Ascending aorta (tissue), 2 donors: ENCODE data around the gene MMEL1. TPM values are rescaled to one million over a fixed set of nuclear protein-coding genes. Genes with fewer than 3 reads are reported as not detected.

Experiments
- DNase-seq, 2 donors: peaks; one replicate each; pipeline ENCODE4 v3.0.0-alpha.2; 2019; ENCODE audit warnings: low spot score in 2 of 2
- H3K27ac ChIP-seq, 2 donors: fragments of 200-600 bp; sonication (generic); one replicate each; pipeline ENCODE4 v1.5.1; 2016 to 2017; ENCODE audit warnings: mild to moderate bottlenecking in 1 of 2
- H3K27me3 ChIP-seq: fragments of 200-600 bp; sonication (generic); one replicate; pipeline ENCODE4 v1.5.1; 2017
- H3K36me3 ChIP-seq, 2 donors: fragments of 200-600 bp; sonication (generic); one replicate each; pipeline ENCODE4 v1.5.1; 2016
- H3K4me1 ChIP-seq, 2 donors: fragments of 200-600 bp; sonication (generic); one replicate each; pipeline ENCODE4 v1.5.1; 2016 to 2017; ENCODE audit warnings: mild to moderate bottlenecking in 1 of 2
- H3K4me3 ChIP-seq, 2 donors: fragments of 200-600 bp; sonication (generic); one replicate each; pipeline ENCODE4 v1.5.1; 2016 to 2017; ENCODE audit warnings: mild to moderate bottlenecking in 1 of 2
- H3K9me3 ChIP-seq, 2 donors: fragments of 200-600 bp; sonication (generic); one replicate each; pipeline ENCODE4 v1.5.1; 2016
- CTCF ChIP-seq, 3 experiments: fragments of 200-600 bp in 2 of 3; fragments of 450-650 bp in 1 of 3; sonication (generic) in 2 of 3; IDR thresholded peaks; one replicate each; pipeline ENCODE4 v1.5.1; 2016 to 2019; ENCODE audit warnings: antibody characterized with exemption in 3 of 3, mild to moderate bottlenecking in 1 of 3, moderate library complexity in 1 of 3
- intact Hi-C: fragments of 100-400 bp; cut with DNase I; formaldehyde crosslinking; loops from one replicate; pipeline ENCODE4 v1.15.1; 2023
- total RNA-seq: library from RNA; depleted of rRNA; stranded (reverse); fragments of >200 nt; gene quantifications from one replicate; pipeline ENCODE4 v1.1.0, GENCODE V29; 2016

MMEL1 gene
- total RNA-seq, 1 donor from 2014 or later, result not detected

DNA sequence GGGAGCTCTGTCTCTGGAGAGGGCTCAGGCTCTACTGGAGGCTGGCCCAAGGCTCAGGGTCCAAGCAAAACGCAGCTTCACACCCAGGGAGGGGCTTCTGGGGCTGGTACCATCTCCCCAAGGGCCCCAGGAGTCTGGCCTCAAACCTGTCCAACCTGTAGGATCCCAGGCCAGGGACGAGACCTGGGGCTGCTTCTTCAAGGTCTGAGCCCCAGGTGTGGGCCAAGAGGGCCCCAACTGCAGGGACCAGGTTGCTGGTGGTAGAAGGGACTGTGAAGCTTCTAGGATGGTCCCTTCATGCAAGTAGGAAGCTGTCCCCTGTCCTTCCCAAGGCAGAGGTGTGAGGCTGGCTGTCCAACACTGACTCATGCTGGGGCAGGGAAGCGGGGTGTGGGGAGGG is 7.8 kb upstream of the MMEL1 start:
- H3K4me1 ChIP-seq, result peaks cover 8 to 18% of the 10 kb centered on the region in 2 donors
- no peaks in the 10 kb centered on the region for H3K27me3 ChIP-seq
- H3K36me3 ChIP-seq, result no peaks in the 10 kb centered on the region
- no peaks in the 10 kb centered on the region for H3K9me3 ChIP-seq
- peak in 1 of 2 donors; percentile 39 for DNase-seq
- no peak overlapping the region for H3K4me3 ChIP-seq
- no peak overlapping the region for H3K27ac ChIP-seq
- intact Hi-C loops, result no loop called here
- no peak for TF ChIP-seq CTCF (IDR thresholded peaks at IDR 0.05)

DNA sequence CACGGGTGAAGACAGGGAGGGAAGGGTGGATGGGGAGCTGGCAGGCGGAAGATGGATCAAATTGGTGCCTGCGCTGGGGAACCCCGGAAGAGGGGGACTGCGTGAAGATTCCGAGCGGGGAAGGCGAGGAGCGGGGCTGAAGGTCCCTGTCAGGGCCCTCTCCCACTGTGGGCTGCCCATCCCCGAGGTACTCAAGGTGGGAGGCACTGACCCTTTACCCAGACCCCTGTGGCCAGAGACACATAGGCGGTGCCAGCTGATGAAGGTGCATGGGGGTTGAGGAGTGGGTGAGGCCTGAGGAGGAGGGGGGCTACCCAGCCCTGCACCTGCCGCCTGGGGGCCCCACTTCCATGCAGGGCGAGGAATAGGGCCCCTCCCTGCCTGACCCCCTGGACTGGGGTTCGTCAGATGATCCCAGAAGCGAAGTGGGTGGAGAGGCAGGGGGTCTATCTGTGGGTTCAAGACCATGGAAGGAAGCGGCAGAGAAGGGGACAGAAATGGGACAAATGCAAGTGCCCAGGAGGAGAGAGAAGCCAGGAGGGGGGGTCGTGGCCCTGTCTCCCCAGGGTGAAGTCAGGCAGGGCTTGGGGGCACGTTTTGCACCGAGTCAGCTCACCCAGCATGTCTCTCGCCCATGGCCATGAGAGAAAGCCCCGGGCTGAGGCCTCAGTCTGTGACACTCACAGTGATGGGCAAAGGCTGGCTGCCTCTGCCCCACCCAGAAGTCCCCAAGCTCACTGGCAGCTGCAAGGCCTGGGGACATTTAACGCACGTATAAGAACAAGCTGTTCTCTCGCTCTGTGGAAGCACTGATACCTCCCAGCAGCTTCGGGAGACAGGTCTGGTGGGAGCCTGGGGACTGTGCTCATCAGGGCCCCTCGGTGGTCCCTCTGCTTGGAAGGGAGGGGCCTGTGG is 7.0 kb upstream of the MMEL1 start:
- Histone ChIP-seq H3K4me3 (no peak overlapping the region), H3K9me3 (no peaks in the 10 kb centered on the region), H3K27me3 (no peaks in the 10 kb centered on the region), H3K4me1 (peaks cover 8 to 18% of the 10 kb centered on the region in 2 donors), H3K36me3 (no peaks in the 10 kb centered on the region), H3K27ac (no peak overlapping the region)
- TF ChIP-seq CTCF (IDR thresholded peaks at IDR 0.05), result no peak
- intact Hi-C loops, result no loop called here
- DNase-seq, result peak in 1 of 2 donors; percentile 41

- intact Hi-C loops, result no loop called here
- peaks cover 8 to 18% of the 10 kb centered on the region in 2 donors for H3K4me1 ChIP-seq
- peak in 1 of 2 donors; percentile 52 for DNase-seq
Measured at GRCh38 chr1:2639203-2639602, 6.4 kb upstream of the MMEL1 start.

GRCh38 chr1:2638466-2639115 is 5.8 kb upstream of the MMEL1 start:
- Histone ChIP-seq H3K4me1 (peaks cover 8 to 15% of the 10 kb centered on the region in 2 donors), H3K36me3 (no peaks in the 10 kb centered on the region), H3K4me3 (no peak overlapping the region), H3K27me3 (no peaks in the 10 kb centered on the region), H3K9me3 (no peaks in the 10 kb centered on the region), H3K27ac (no peak overlapping the region)
- intact Hi-C loops, result no loop called here
- no peak for TF ChIP-seq CTCF (IDR thresholded peaks at IDR 0.05)
- peak in 1 of 2 donors; percentile 51 for DNase-seq

More at GRCh38 chr1:2639203-2639602, 6.4 kb upstream of the MMEL1 start:
- Histone ChIP-seq H3K36me3 (no peaks in the 10 kb centered on the region), H3K27me3 (no peaks in the 10 kb centered on the region), H3K9me3 (no peaks in the 10 kb centered on the region), H3K27ac (no peak overlapping the region), H3K4me3 (no peak overlapping the region)
- no peak for TF ChIP-seq CTCF (IDR thresholded peaks at IDR 0.05)

GRCh38 chr1:2637442-2638145 is 4.8 kb upstream of the MMEL1 start:
- Histone ChIP-seq H3K4me1 (peaks cover 8 to 11% of the 10 kb centered on the region in 2 donors), H3K36me3 (no peaks in the 10 kb centered on the region), H3K27ac (no peak overlapping the region), H3K9me3 (no peaks in the 10 kb centered on the region), H3K4me3 (no peak overlapping the region), H3K27me3 (no peaks in the 10 kb centered on the region)
- intact Hi-C loops, result no loop called here
- TF ChIP-seq CTCF (IDR thresholded peaks at IDR 0.05), result no peak
- peak in 1 of 2 donors; percentile 47 for DNase-seq
